ENCODE measurements around the gene CFAP410. TPM values are rescaled to one million over a fixed set of nuclear protein-coding genes. Genes with fewer than 3 reads are reported as not detected.

The CFAP410 gene
- total RNA-seq, 1 experiment from 2014 or later = 19.3 TPM

GRCh38 chr21:44382536-44382935 is 43.3 kb upstream of the CFAP410 start (continued):
- TF ChIP-seq ERG (CRISPR knock-in tag; IDR thresholded peaks at IDR 0.05) (no peak), SP1 (CRISPR knock-in tag; conservative IDR thresholded peaks at IDR 0.05) (no peak)

GRCh38 chr21:44381874-44382273 is 42.7 kb upstream of the CFAP410 start:
- CTCF ChIA-PET = no interaction called here
- POLR2A ChIA-PET = no interaction called here
- Mint-ChIP-seq H3K4me1 (peaks cover 17% of the 10 kb centered on the region), H3K27ac (no peak overlapping the region), H3K4me3 (no peak overlapping the region), H3K9me3 (peaks cover 32% of the 10 kb centered on the region), H3K27me3 (ENCODE audit: low read depth) (no peaks in the 10 kb centered on the region; the same call in none of the 2 replicates), H3K36me3 (peaks cover 18% of the 10 kb centered on the region)
- DNase-seq (ENCODE audit: low spot score) (no peak), ATAC-seq (no peak)
- no peak for TF ChIP-seq ZNF532 (CRISPR knock-in tag; IDR thresholded peaks at IDR 0.05; ENCODE audit: borderline replicate concordance)
- no peak for TF ChIP-seq NR2C2 (CRISPR knock-in tag; IDR thresholded peaks at IDR 0.05)
- TF ChIP-seq NR3C1 (CRISPR knock-in tag; conservative IDR thresholded peaks at IDR 0.05; ENCODE audit: low read depth) = no peak
- TF ChIP-seq RORB (CRISPR knock-in tag; IDR thresholded peaks at IDR 0.05) = no peak
- TF ChIP-seq FOXJ3 (CRISPR knock-in tag; IDR thresholded peaks at IDR 0.05; ENCODE audit: borderline replicate concordance) = no peak
- no peak for TF ChIP-seq MAX (CRISPR knock-in tag; IDR thresholded peaks at IDR 0.05)
- no peak for TF ChIP-seq ATF2 (CRISPR knock-in tag; IDR thresholded peaks at IDR 0.05; ENCODE audit: borderline replicate concordance, low read depth)
- TF ChIP-seq FOXP4 (CRISPR knock-in tag; IDR thresholded peaks at IDR 0.05) = no peak
- no peak for TF ChIP-seq ZNF423 (CRISPR knock-in tag; IDR thresholded peaks at IDR 0.05)

- ChIA-PET CTCF (interaction anchor here (1.5 kb wide), 1 partner anchor 12 kb away, joined by 5 read pairs; no protein-coding TSS in a partner anchor), POLR2A (no interaction called here)
- Mint-ChIP-seq H3K4me3 (no peak overlapping the region), H3K4me1 (peaks cover 17% of the 10 kb centered on the region), H3K36me3 (peaks cover 14% of the 10 kb centered on the region), H3K27ac (no peak overlapping the region), H3K27me3 (ENCODE audit: low read depth) (peaks cover 1% of the 10 kb centered on the region), H3K9me3 (peaks cover 27% of the 10 kb centered on the region)
- ATAC-seq = no peak
- no peak for DNase-seq (ENCODE audit: low spot score)
- no peak for TF ChIP-seq MXD4 (CRISPR knock-in tag; IDR thresholded peaks at IDR 0.05; ENCODE audit: borderline replicate concordance)
- TF ChIP-seq GABPB1 (CRISPR knock-in tag; IDR thresholded peaks at IDR 0.05) = no peak
- no peak for TF ChIP-seq ZNF121 (CRISPR knock-in tag; IDR thresholded peaks at IDR 0.05)
- no peak for TF ChIP-seq ZBTB21 (CRISPR knock-in tag; IDR thresholded peaks at IDR 0.05; ENCODE audit: borderline replicate concordance)
- TF ChIP-seq ATF1 (CRISPR knock-in tag; IDR thresholded peaks at IDR 0.05) = no peak
- TF ChIP-seq ZNF317 (CRISPR knock-in tag; IDR thresholded peaks at IDR 0.05; ENCODE audit: borderline replicate concordance, low read depth) = no peak
- TF ChIP-seq PRDM15 (CRISPR knock-in tag; IDR thresholded peaks at IDR 0.05) = no peak
- no peak for TF ChIP-seq ESRRA (CRISPR knock-in tag; IDR thresholded peaks at IDR 0.05; ENCODE audit: borderline replicate concordance)
Observed at GRCh38 chr21:44380876-44381275, 41.7 kb upstream of the CFAP410 start.
